GM19468 (cell line): ENCODE data around the gene FOXL3.
"Not testable (repeated sequence)": the region's sequence is repeated elsewhere in the genome, so short reads cannot be mapped to it uniquely, and the experiment has no call there.

Experiments
- ATAC-seq: cut with Tn5 transposase; IDR thresholded peaks from one replicate; pipeline ENCODE4 v1.9.1; 2021; ENCODE audit warnings: mild to moderate bottlenecking, moderate library complexity, moderate number of reproducible peaks; ENCODE audit not compliant: unreplicated experiment; ENCODE audit errors: extremely low read depth

The FOXL3 gene

DNA sequence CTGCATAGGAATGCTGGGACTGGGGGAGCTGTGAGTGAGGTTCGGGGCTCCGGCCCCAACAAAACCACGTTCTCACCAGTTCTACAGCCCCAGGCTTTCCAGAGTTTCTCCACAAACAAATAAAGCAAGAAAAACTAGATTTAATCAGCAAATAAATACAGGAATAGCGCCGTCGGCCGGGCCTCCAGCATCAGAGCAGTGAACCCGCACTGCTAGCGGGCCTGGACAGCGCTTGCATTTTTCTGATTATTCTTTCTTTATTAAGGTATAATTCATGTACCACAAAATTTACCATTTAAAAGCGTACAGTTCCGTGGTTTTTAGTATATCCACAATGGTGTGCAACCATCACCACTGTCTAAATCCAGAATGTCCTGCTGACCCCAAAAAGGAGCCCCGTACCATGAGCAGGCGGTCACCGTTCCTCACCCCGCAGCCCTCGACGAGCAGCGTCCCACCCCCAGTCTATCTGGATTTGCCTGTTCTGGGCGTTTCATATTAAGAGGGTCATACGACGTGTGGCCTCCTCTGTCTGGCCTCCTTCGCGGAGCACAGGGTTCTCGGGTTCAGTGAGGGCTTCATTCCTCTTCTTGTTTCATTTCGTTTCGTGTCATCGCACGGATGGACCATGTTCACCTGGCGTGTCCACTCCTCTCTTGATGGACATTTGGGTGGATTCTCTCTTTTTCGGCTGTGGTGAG, 35.5 kb upstream of the FOXL3 start:
- no peak for ATAC-seq

DNA sequence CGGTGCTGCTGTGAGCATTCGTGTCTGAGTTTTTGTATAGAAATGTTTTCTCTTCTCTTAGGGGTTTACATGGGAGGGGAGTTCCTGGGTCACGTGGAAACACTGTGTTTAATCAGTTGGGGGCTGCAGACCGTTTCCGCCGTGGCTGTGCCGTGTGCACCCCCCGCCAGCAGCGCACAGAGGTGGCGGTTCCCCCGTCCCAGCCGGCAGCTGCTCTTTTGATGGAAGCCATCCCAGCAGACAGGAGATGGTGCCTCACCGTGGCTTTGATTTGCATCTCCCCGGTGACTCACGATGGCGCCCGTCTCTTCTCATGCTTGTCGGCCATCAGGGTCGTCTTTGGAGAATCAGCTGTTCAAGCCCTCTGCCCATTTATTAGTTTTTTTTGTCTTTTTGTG, 34.9 kb upstream of the FOXL3 start:
- no peak for ATAC-seq

DNA sequence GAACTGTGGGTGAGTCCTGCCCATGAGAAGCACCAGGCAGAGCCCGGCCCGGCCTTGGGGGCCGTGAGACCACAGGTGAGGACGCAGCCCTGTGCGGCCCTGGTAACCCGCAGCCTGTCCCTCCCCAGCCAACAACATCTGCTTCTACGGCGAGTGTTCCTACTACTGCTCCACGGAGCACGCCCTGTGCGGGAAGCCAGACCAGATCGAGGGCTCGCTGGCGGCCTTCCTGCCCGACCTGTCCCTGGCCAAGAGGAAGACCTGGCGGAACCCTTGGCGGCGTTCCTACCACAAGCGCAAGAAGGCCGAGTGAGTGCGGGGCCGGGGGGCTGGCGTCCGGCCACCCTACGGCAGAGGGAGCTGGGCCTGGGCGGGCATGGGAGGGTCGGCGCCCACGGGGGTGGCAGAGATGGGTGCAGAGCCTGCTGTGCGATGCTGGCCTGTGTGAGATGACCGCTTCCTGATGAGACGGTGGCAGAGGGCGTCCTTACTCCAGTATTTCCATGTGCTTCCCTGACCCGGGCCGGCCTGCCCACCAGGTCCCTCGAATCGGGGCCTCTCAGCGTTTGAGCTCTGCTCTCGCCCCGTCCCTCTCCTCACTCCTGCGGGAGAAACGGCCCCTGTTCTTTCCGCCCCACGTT, 34.1 kb upstream of the FOXL3 start:
- ATAC-seq: no peak

DNA sequence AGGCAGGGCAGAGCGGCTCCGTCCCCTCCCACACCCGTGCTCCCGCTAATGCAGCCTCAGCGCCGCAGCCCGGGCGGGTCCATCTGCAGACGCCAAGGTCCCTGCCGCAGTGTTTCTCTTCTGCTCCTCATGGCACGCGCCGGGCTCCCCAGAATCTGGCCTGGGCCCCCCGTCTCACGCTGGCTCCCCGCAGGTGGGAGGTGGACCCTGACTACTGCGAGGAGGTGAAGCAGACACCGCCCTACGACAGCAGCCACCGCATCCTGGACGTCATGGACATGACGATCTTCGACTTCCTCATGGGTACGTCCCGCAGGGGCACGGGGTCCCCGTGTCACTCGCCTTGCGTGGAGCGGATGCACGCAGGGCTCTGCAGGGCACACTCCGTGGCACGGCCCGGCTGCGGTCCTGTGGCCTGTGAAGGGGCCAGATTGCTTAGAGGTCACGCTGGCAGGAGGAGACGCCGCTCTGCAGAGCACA, 33.5 kb upstream of the FOXL3 start:
- no peak for ATAC-seq

DNA sequence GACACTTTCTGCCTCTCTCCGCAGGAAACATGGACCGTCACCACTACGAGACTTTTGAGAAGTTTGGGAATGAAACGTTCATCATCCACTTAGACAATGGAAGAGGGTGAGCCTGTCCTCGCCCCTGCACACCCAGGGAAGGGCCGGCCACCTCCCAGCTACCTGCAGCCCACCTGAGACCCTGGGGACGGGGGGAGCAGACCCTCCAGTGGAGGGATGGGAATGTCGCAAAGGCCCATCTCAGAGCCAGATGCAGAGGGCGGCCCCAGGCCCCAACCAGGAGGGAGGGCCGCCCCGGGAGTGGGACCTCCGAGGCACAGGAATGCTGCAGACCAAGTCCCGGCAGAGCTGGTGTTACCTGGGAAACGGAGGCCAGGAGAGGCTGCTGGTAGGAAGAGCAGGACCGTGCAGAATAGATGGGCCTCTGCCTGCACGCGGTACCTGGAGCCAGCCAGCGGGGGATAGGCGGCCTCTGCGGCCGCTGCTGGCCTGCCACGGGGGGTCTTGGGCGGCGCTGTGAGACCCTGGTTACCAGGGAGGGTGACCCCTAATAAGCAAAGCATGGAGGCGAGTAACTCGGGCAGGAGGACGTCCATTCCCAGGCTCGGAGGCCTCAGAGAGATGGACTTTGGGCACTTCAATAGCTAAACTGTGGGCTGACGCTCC, 32.9 kb upstream of the FOXL3 start:
- ATAC-seq: no peak

DNA sequence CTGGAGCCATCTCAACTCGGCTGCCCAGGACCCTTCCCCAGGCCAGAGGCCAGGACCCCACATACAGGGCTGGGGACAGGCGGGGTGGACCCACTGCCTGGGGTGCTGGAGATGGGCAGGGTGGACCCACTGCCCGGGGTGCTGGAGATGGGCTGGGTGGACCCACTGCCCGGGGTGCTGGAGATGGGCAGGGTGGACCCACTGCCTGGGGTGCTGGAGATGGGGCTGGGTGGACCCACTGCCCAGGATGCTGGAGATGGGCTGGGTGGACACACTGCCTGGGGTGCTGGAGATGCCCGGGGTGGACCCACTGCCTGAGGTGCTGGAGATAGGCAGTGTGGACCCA, 32.4 kb upstream of the FOXL3 start:
- no peak for ATAC-seq

DNA sequence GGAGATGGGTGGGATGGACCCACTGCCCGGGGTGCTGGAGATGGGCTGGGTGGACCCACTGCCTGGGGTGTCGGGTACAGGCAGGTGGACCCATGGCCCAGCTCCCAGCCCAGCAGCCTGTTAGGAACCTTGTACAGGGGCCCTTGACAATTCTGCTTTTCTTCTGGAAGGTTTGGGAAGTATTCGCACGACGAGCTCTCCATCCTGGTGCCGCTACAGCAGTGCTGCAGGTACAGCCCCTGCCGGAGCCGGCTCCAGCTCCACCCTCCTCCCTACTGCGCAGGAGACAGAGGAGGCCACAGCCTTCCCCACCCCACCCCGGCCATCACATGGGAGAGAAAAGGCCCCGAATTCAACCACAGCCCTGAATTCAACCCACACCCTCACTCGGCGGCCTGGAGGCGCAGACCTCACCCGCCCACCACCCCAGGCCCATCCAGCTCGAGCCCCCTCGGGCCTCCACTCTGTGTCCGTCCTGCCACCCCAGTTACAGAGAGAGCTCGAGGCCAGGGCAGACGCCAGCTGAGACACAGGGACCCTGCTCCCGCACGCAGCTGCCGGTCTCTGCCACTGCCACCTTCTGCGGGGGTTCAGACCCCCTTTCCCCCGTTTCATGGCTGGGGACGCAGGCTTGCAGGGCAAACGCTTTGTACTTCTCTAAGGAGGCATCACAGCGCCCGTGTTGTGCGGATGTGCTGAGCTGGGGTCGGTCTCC, 31.3 kb upstream of the FOXL3 start:
- no peak for ATAC-seq

DNA sequence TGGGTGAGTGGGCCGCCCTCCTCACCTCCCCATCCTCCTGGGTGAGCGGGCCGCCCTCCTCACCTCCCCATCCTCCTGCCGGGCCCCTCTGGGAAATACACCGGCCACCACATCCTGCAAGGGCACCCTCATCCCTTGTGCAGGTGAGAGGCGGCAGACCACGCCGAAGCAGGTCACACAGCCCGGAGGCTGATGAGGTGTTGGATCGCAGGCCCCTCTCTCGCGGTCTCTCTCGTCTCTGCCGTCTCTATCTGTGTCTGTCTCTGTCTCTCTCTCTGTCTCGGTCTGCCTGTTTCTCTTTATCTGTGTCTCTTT, 30.8 kb upstream of the FOXL3 start:
- no peak for ATAC-seq

DNA sequence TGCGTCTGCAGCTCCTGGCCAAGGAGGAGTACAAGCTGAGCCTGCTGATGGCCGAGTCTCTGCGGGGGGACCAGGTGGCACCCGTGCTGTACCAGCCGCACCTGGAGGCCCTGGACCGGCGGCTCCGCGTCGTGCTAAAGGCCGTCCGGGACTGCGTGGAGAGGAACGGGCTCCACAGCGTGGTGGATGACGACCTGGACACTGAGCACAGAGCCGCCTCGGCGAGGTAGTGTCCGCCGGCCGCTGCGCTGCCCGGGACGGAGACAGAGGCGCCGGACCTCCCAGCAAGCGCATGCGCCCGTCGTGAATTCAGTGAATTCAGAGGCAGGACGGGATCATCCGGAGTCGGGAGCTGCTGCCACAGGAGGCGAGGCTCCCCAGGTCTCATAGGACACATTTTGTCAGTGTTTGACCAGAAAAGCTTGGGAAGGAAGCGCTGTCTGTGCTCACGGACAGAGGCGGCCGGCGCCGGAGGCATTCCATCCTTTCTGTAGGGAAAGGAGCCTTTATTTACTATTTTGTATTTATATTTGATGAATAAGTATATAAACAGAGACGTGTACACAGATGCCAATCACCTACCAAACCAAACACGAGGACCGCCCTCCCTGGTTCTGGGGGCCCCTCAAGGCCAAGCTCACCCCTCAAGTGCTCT, 30.1 kb upstream of the FOXL3 start:
- ATAC-seq: no peak

DNA sequence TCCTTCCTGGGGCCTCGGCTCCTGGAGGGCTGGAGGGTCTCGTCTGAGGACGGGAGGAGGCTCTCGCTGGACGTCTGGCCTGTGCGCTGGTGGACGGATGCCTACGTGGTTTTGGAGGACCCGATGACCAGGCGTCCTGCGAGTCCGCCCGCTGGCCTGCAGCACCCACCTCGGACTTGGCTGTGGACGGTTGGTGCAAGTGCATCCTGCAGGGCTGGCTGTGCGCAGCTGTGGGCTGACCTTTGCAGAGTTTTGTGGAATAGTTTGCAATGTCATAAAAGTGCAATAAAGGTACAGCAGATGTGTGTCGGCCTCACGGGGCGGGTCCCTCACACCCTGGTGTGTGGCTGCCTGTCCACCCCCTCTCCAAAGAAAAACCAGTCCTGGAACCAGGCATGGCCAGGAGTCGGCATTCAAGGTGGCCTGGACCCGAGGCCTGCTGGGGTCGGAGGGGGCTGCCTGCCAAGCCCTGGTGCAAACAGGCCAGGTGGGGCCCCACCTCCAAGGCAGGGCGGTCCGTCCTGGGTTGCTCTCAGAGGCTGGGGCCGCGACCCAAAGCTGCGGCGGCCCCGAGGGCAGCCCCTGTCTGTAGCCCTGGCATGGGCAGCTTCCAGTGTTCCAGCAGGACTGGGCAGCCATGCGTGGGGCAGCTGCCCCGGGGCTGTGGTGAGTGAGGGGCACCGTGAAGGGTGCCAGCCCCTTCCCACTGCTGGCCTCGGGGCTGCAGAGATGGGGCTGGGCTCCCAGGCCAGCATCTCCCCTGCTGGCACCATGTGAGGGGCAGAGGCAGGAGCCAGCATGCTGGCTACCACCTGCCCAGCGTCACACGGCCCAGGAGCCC, 29.3 kb upstream of the FOXL3 start:
- ATAC-seq: no peak

DNA sequence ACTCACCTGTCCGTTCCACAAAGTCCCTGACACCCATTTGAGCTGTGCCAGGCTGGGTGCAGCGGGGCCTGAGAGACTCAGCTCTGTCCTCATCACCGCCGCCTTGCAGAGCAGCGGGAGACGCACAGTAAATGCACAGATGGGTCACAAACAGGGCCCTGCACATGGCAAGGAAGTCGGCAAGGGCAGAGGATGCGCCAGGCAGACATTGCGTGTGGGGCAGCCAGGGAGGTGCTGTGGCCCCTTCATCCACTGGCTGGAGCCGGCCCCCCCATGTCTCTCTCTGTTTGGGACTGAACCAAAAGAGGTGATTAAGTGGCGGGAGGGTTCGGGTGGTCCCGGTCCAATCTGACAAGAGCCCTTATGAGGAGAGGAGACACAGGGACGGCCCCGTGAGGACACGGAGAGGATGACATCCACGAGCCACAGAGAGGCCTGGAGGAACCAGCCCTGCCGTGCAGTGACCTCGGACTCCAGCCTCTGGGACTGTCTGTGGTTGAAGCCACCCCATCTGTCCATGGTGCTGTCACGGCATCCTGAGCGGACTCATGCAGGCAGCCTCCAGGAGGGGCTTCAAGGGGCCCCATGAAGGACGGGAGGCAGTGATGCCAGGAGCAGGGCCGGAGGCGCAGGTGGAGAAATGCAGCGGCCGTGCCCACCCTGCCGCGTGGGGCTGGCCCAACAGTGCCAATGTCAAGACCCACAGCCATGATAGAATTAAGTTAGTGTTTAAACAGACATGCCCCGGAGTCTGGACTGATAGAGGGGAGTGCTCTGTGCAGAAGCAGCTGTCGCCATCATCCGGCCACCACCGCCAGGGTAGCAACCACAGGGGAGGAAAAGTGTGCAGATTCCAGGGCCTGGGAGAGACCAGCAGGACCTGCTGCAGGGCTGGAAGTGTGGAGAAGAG, 28.4 kb upstream of the FOXL3 start:
- ATAC-seq: no peak

DNA sequence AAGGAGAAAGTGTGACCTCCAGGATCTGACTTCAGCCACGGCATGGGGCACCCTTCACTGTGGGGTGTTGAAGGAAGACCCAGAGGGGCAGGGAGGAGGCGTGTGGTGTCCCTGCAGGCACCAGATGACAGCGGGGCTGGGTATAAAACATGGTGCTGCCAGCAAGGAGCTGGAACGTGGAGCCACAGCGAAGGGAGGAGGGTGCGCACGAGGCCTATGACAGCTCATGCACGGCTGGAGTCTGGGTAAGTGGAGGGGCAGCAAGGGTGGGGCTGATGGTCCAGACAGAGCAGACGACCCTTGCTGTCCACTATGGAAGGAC, 27.8 kb upstream of the FOXL3 start:
- no peak for ATAC-seq

DNA sequence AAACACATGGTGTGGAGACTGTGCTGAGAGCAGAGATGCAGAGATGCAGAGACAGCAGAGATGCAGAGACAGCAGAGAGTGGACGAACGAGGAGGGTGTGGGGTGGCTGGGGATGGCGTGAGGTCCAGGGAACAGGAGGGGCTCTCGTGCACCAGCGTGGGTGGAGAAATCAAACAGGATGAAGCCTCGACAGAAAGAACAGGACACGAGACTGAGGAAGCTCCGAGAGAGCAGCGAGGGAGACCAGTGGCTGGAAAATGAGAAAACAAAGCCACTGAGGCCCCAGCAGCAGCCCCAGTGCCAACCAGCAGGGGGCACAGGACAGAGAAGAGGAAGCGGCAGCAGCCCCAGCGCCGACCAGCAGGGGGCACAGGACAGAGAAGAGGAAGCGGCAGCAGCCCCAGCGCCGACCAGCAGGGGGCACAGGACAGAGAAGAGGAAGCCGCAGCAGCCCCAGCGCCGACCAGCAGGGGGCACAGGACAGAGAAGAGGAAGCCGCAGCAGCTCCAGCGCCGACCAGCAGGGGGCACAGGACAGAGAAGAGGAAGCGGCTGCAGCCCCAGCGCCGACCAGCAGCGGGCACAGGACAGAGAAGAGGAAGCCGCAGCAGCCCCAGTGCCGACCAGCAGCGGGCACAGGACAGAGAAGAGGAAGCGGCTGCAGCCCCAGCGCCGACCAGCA, 27.2 kb upstream of the FOXL3 start:
- not testable (repeated sequence) for ATAC-seq

DNA sequence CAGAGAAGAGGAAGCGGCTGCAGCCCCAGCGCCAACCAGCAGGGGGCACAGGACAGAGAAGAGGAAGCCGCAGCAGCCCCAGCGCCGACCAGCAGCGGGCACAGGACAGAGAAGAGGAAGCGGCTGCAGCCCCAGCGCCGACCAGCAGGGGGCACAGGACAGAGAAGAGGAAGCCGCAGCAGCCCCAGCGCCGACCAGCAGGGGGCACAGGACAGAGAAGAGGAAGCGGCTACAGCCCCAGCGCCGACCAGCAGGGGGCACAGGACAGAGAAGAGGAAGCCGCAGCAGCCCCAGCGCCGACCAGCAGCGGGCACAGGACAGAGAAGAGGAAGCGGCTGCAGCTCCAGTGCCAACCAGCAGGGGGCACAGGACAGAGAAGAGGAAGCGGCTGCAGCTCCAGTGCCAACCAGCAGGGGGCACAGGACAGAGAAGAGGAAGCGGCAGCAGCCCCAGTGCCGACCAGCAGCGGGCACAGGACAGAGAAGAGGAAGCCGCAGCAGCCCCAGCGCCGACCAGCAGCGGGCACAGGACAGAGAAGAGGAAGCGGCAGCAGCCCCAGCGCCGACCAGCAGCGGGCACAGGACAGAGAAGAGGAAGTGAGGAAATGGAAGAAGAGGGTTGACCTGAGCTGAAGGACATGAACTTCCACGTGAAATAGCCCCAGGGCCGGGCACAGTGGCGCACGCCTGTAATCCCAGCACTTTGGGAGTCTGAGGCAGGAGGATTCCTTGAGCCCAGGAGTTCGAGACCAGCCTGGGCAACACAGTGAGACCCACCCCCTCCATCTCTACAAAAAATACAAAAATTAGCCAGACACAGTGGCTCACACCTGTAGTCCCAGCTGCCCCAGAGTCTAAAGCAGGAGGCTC, 26.3 kb upstream of the FOXL3 start:
- ATAC-seq: not testable (repeated sequence)

DNA sequence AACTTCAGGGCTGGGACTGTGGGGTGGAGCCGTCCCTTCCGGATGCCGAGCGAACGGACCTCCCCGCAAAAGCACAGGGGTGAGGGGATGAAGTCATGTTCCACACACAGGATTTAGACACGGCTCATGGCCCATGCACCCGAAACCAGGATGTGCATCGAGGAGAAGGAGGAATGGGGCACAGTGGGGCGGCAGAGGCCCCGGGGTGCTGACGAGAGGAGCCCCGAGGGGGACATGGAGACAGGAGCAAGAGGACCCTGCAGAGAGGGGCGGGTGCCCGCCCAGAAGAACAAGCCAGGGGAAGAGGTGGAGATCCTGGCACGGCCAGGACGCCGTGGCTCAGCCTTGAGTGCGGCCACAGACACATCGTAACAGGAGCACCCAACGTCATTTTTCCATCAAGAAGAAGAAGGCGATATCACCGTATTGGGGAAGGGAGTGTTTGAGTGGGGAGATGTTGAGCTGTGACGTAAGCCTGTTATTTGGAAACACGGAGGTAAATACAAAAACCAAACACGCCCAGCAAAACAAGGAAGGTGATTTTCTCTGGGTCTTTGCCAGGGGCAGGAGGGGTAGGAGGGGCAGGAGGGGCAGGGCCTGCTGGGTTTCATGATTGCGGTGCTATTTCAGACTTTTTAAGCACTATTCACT, 25.3 kb upstream of the FOXL3 start:
- no peak for ATAC-seq

DNA sequence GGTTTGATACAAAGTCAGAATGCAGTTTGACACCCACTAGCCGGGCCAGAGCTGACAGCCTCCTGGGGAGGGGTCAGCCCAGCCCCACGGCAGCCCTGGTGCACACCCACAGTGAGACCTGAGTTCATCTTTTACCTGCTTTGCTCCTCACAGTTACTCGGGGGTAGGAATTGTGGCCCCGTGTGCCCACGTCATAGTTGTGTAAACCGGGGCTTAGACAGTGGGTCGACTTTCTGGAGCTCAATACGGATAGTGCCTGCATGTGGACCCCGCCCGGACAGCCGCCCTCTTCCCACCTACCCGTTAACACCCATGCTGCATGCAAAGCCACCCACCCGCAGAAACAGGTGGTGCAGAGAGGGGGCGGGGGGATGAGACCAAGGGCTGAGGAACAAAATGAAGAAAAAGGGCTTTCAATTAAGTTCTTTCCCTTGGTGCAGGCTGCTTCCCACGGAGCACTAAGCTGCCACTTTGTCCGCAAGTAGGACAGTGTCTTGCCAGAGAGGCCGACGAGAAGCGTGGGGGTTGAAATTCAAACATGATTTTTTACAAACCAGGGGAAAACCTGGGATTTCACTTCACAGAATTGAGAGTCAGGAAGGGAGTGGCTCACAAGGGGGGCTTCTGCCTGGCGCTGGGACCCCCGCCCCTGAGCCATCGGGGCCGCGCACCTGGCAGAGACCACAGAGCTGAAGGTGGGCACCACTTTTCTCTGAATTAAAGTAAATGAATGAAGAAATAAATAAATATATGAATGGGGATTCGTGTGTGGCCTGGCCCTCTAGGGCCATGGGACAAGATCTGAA, 24.6 kb upstream of the FOXL3 start:
- no peak for ATAC-seq
